OCI-LY3 (cell line): Measurements from ENCODE around the gene FAM219A.

Source experiments
- CTCF ChIP-seq: fragments of 200-600, 300-600 bp; sonication (generic); IDR thresholded peaks from 2 replicates; pipeline ENCODE4 v1.5.1; 2014; ENCODE audit warnings: antibody characterized with exemption, low read length, low read depth
- EZH2phosphoT487 ChIP-seq: fragments of 200-600 bp; shearing (Covaris generic); IDR thresholded peaks from 2 replicates; pipeline ENCODE4 v1.6.1; 2018; ENCODE audit warnings: antibody characterized with exemption, mixed run types, low read depth

DNA sequence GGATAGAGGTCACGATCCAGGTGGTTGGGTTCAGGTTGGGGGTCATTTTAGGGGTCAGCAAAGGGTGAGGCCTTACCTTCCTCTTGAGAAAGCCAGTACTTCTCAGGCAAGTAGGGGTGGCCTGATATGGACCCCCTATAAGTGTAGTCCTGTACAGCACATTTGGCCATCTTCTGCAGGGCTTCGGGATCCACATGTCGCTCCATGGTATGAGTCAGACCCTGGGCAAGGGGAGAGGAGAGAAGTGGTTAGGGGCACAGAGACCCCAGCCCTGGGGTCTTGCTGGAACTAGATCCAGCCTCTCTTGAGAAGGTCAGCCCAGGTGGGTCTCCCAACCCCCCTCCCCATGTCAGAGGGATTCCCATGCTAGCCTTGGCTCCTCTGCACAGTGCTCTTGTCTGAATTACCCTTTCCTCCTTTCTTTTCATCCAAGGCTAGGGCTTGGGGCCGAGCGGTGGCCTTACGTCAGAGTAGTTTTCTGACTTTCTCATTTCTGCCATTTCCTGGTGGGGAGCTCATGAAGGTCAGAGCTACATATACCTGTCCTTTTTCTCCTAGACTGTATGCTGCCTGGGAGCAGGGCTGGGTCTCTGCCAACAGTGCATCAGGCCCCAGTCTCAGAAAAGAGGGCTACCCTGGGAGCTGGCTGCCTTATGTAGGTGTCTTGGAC lies 72.7 kb downstream of the FAM219A start:
- TF ChIP-seq CTCF (no peak), EZH2phosphoT487 (no peak)
